Measurements from ENCODE around the gene FOSL1.
A peak's percentile ranks its signal among the peaks of the same experiment; 100 is the strongest.

FOSL1 gene

DNA sequence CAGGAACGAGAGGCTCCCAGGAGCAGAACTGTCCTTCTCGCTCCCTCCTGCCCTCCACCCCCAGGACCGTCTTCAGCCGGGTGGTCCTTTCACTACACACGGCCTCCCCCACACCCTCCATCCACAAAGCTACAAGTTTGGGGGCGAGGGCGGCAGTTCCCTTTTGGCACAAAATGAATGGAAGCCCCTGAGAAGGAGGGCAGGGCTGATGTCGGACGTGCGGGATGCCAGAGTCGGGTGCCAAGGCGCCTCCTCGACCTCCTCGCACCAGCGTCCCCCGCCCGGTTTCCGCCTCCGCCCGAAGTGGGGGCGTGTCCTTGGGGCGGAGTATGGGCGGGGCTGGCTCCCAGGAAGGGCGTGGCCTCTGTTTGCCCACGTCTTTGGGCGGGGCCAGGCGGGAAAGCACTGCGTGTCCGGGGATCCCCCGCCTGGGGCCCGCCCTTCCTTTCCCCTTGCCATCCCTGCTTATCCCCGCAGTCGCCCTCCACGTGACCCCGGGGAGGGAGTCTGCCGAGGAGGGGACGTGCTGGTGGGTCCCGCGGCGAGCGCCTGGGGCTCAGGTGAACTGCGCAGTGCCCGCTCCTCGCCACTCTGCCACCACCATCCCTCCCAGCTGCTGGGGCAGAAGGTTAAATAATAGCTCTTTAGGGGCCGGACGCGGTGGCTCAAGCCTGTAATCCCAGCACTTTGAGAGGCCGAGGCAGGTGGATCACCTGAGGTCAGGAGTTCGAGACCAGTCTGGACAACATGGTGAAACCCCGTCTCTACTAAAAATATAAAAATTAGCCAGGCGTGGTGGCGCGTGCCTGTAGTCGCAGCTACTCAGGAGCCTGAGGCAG lies 26.7 kb downstream of the FOSL1 start:
- peak; percentile 64 for DNase-seq

DNA sequence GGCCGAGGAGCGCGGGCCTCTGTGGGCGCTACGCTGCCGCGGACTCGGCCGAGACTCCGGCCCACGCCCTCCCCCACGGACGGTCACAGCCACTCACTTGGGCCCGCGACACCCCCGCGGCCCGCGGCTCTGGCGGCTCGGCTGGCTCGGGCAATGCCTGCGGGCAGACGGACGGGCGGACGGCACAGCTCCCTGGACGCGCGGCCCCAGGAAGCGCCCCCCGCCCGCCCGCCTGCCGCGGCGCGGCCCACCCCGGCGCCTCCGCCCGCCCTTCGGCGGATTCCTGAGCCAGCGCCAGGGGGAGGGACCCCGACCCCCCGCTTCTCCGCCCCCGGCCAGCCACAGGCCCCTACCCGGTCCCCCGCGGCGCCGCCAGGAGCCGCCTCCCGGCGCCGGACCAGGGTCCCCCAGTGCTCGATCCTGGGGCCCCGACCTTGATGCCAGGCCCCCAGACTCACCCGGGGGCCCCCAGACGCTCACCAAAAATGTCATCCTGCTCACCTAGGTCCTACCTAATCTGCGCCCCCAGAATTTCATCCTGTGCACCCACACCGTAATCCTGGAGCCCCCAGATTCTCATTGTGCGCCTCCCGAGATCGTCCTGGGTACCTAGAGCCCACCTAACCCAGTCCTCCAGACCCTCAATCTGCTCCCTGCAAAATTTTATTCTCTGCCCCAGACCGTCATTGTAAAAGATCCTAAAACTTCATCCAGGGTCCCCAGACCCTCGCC lies 27.4 kb downstream of the FOSL1 start, which contains the start of gene EFEMP2:
Gene EFEMP2 (minus strand): TSS at position 215 of the 732 bp plus-strand sequence. CDS start 446 bp downstream, outside the sequence.
- DNase-seq: no peak

DNA sequence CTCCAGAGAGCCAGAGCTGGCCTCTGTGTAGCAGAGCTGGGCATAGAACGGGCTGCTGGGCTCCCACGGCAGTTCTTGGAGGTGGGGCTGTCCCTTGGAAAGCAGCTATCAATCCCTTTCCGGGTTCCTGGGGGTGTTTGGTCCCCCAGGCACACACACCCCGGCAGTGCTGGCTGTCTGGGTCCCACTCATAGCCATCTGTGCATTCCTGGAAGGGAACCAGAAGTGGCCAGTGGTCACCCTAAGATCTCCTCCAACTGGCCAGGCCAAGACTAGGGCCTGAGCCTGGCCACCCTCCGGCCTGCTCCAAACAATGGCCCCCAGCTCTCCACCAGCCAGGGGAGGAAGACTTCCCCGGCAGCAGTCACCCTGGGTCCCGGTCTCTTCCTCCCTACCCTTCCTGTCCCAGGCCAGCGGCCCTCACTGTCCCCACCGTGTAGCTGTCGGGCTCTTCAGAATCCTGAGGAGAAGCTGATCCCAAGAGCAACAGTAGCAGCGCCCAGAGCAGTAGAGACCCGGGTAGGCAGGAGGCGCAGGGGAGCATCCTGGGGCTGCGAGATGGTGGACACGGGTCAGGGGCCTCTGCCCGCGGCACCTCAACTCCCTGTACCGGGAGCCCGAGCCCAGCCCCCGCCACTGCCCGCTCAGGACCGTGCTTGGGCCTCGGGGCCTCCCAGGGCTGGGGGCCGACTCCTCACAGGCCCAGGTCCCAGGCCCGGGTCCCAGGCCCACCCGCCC lies 28.2 kb downstream of the FOSL1 start:
- no peak for DNase-seq

DNA sequence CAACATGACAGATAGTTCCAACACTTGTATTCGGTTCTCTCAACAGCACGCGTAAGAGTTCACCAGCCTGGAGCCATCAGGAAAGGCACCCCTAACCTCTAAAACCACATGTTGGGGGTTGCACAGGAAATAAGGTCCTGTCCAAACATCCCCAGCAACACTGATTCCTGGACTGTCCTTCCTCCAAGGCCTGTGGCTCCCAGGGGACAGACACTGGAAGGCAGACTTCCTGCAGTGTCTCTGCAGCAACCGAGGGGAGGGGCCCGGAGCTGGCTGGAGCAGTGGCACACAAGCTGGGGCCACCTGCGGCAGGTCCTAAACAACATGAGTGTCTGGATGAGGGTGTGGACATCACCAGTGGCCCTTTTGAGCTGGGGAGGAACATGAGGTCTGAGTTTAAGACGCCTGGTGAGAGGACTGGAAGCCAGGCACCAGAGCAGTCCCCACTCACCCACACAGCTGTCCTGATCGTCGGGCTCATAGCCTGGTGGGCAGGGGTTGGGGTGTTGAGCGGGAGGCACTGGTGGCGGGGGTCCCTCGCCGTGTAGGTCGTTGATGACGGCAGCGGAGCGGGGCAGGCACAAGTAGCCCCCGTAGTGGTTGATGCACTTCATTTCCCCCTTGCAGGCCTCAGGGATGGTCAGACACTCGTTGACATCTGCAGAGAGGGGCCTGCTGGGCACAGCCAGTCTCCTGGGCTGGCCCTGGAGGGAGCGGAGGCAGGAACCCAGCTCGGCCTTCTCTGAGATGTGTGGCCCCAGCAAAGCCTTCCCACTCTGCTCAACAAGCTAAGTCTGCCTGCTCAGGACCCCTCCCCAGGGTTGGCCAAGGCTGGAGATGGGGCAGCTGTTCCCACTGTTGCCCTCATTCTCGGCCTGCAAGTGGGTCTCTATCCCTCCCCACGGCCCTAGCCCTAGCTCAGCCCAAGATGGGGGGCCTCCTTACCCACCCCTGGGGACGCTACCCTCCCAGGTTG lies 29.2 kb downstream of the FOSL1 start:
- no peak for DNase-seq

- DNase-seq: no peak
Observed at GRCh38 chr11:65870307-65870658, 29.9 kb downstream of the FOSL1 start.

- DNase-seq: no peak
Observed at GRCh38 chr11:65869643-65870306, 30.4 kb downstream of the FOSL1 start.

DNA sequence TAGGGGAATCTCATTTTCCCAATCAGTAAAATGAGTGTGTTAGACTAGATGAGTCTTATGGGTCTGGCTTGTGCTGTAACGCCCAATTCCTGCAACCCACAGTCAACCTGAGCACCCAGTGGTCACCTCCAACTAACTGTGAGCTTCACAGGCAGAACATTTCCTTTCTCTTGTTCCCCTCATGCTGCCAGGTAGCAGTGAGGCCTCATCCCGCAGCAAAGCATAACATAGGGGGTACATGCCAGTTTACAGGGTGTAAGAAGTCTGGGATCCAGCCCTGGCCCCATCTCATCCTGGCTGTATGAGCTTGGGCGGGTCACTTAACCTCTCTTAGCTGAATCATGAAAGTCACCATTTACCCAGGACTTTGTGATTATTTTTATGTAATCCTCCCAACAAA lies 31.3 kb downstream of the FOSL1 start:
- no peak for DNase-seq

- DNase-seq: no peak
Observed at GRCh38 chr11:65868076-65868667, 32.0 kb downstream of the FOSL1 start.

DNA sequence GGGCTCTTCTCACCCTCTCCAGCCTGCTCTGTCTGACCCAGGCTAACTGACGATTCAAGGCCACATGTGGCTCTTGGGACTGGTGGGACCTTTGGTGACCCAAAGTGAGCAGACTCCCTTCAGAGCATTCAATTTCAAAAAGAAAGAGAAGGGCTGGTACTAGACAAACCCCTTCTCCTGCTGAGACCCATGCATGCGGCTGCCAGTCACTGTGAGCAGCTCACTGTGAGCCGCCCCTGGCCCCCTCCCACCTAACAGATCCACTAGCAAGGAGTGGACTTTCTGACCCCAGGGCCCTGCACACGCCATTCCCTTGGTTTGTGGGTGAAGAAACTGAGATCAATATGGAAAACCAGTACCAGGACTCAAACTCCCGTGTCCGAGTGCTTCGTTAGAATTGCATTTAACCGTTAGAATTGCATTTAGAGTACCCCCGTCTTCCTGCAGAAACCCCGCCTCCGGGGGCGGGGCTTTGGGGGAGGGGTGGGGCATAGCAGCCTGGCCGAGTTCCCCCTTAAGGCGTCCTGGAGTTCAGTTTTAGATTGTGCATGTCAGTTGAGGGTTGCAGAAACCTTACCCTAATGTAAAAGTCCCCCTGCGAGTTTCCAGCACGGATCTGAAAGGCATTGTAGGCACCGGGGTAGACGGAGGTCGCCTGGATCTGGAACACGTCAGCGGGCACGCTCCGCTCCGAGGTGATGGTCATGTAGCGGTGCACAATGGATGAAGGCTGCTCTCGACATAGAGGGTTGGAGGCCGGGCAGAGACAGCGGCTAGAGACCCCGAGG lies 32.7 kb downstream of the FOSL1 start:
- no peak for DNase-seq

- no peak for DNase-seq
Observed at GRCh38 chr11:65866509-65867283, 33.5 kb downstream of the FOSL1 start.

GRCh38 chr11:65865550-65866172 lies 34.5 kb downstream of the FOSL1 start:
- DNase-seq: no peak

GRCh38 chr11:65864706-65865471 lies 35.3 kb downstream of the FOSL1 start:
- no peak for DNase-seq

- DNase-seq: no peak
Observed at GRCh38 chr11:65863889-65864705, 36.1 kb downstream of the FOSL1 start.

- no peak for DNase-seq
Observed at GRCh38 chr11:65862941-65863888, 37.0 kb downstream of the FOSL1 start.

DNA sequence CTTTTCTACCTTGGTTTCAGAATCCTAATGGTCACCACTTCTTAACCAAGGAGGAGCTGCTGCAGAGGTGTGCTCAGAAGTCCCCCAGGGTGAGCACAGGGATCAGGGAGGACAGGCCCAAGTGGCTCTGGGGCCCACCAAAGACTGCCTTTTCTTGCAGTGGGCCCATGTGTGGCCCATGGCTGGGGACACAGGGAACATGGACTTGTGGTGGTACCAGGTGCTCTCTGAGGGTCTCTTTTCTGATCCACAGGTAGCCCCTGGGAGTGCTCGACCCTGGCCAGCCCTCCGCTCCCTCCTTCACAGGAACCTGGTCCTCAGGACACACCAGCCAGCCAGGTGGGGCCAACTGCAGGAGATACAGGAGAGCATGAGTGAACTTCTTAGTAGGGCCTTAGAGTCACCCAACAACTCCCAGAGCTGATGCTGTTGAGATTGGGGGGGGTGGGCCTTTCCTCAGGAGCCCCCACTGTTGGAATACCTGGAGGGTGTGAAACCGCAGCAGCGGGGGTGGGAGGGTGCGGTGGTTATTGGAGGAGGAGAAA lies 37.9 kb downstream of the FOSL1 start:
- DNase-seq: no peak

Data from NCI-H2029 treated with DMSO at 0.1 percent for 48 hours (cell line).